H9 (cell line): Measurements from ENCODE around the gene PCSK6. TPM values are rescaled to one million over a fixed set of nuclear protein-coding genes. Genes with fewer than 3 reads are reported as not detected.

Experiments used
- DNase-seq: peaks from one replicate; pipeline ENCODE4 v3.0.0-alpha.2; 2017
- H2AFZ ChIP-seq: one replicate; pipeline ENCODE4 v1.6.1; 2013; ENCODE audit warnings: mild to moderate bottlenecking, low read length, control low read depth, moderate library complexity
- H2AK5ac ChIP-seq: 2 replicates; pipeline ENCODE4 v1.6.1; 2013; ENCODE audit warnings: low read length, control low read depth, mixed read lengths; ENCODE audit not compliant: insufficient read length
- H2BK120ac ChIP-seq: one replicate; pipeline ENCODE4 v1.6.1; 2013; ENCODE audit warnings: low read depth, mild to moderate bottlenecking, low read length, control low read depth, inconsistent platforms; ENCODE audit not compliant: poor library complexity, severe bottlenecking
- H2BK12ac ChIP-seq: 2 replicates; pipeline ENCODE4 v1.6.1; 2013; ENCODE audit warnings: low read length, control low read depth, mixed read lengths, low read depth; ENCODE audit not compliant: insufficient read length
- H2BK15ac ChIP-seq: 2 replicates; pipeline ENCODE4 v1.6.1; 2013; ENCODE audit warnings: low read depth, low read length, control low read depth
- H2BK20ac ChIP-seq: one replicate; pipeline ENCODE4 v1.6.1; 2013; ENCODE audit warnings: low read depth, mild to moderate bottlenecking, low read length, control low read depth, inconsistent platforms; ENCODE audit not compliant: poor library complexity, severe bottlenecking
- H2BK5ac ChIP-seq: 2 replicates; pipeline ENCODE4 v1.6.1; 2013; ENCODE audit warnings: low read length, control low read depth, mixed read lengths; ENCODE audit not compliant: insufficient read length
- H3K14ac ChIP-seq: 2 replicates; pipeline ENCODE4 v1.6.1; 2013; ENCODE audit warnings: low read length, control low read depth; ENCODE audit not compliant: insufficient read depth
- H3K18ac ChIP-seq: 2 replicates; pipeline ENCODE4 v1.6.1; 2013; ENCODE audit warnings: low read depth, mild to moderate bottlenecking, mixed read lengths, low read length, control low read depth; ENCODE audit not compliant: insufficient read length
- H3K23ac ChIP-seq: 2 replicates; pipeline ENCODE4 v1.6.1; 2013; ENCODE audit warnings: low read length, control low read depth, mixed read lengths, low read depth; ENCODE audit not compliant: insufficient read length
- H3K23me2 ChIP-seq: 2 replicates; pipeline ENCODE4 v1.6.1; 2013; ENCODE audit warnings: low read depth, mild to moderate bottlenecking, mixed read lengths, low read length, control low read depth; ENCODE audit not compliant: insufficient read length, poor library complexity, severe bottlenecking
- H3K27ac ChIP-seq: 2 replicates; pipeline ENCODE4 v1.5.1; 2013; ENCODE audit warnings: low read length, control low read depth, mixed read lengths, low read depth; ENCODE audit not compliant: insufficient read length
- H3K27me3 ChIP-seq: 2 replicates; pipeline ENCODE4 v1.6.1; 2013; ENCODE audit warnings: low read length, control low read depth, inconsistent platforms; ENCODE audit not compliant: insufficient read depth
- H3K4ac ChIP-seq: 2 replicates; pipeline ENCODE4 v1.6.1; 2013; ENCODE audit warnings: low read depth, mild to moderate bottlenecking, control low read depth, inconsistent platforms, low read length, moderate library complexity
- H3K4me1 ChIP-seq: 2 replicates; pipeline ENCODE4 v1.6.1; 2013; ENCODE audit warnings: low read length, control low read depth, inconsistent platforms; ENCODE audit not compliant: insufficient read depth
- H3K4me2 ChIP-seq: 2 replicates; pipeline ENCODE4 v1.6.1; 2013; ENCODE audit warnings: low read length, control low read depth, mixed read lengths; ENCODE audit not compliant: insufficient read length, insufficient read depth
- H3K56ac ChIP-seq: 2 replicates; pipeline ENCODE4 v1.6.1; 2013; ENCODE audit warnings: low read depth, mild to moderate bottlenecking, mixed read lengths, low read length, control low read depth; ENCODE audit not compliant: insufficient read length
- H3K79me1 ChIP-seq: 2 replicates; pipeline ENCODE4 v1.6.1; 2013; ENCODE audit warnings: low read depth, mild to moderate bottlenecking, moderate library complexity, low read length, control low read depth, inconsistent platforms; ENCODE audit not compliant: insufficient read depth, poor library complexity, severe bottlenecking
- H3K79me2 ChIP-seq: 2 replicates; pipeline ENCODE4 v1.6.1; 2013; ENCODE audit warnings: low read length, control low read depth, inconsistent platforms; ENCODE audit not compliant: insufficient read depth
- H3K9ac ChIP-seq: 2 replicates; pipeline ENCODE4 v1.6.1; 2013; ENCODE audit warnings: low read length, control low read depth, mixed read lengths; ENCODE audit not compliant: insufficient read length; ENCODE audit errors: extremely low read depth
- H3K9me3 ChIP-seq: one replicate; pipeline ENCODE4 v1.6.1; 2013; ENCODE audit warnings: low read depth, low read length, inconsistent platforms; ENCODE audit not compliant: control insufficient read depth
- H3T11ph ChIP-seq: one replicate; pipeline ENCODE4 v1.6.1; 2013; ENCODE audit warnings: mild to moderate bottlenecking, low read length, control low read depth, inconsistent platforms
- H4K20me1 ChIP-seq: one replicate; pipeline ENCODE4 v1.6.1; 2013; ENCODE audit not compliant: control insufficient read depth, insufficient read length, insufficient read depth
- H4K5ac ChIP-seq: 2 replicates; pipeline ENCODE4 v1.6.1; 2013; ENCODE audit warnings: low read depth, mild to moderate bottlenecking, mixed read lengths, low read length, control low read depth; ENCODE audit not compliant: insufficient read length
- H4K8ac ChIP-seq: replicated peaks from 2 replicates; pipeline ENCODE4 v1.6.1; 2013; ENCODE audit warnings: low read length, control low read depth, mixed read lengths, low read depth; ENCODE audit not compliant: insufficient read length
- H4K91ac ChIP-seq: 2 replicates; pipeline ENCODE4 v1.6.1; 2013; ENCODE audit warnings: low read depth, mild to moderate bottlenecking, moderate library complexity, mixed read lengths, low read length, control low read depth; ENCODE audit not compliant: insufficient read length
- H3K27ac Mint-ChIP-seq, 3 experiments: 2 replicates in 2 of 3; 3 replicates in 1 of 3; pipeline ENCODE4 v1.8.0; 2020 to 2021; ENCODE audit warnings: mixed read lengths in 3 of 3, mild to moderate bottlenecking in 1 of 3, moderate library complexity in 1 of 3
- H3K27me3 Mint-ChIP-seq: 2 replicates; pipeline ENCODE4 v1.8.0; 2021; ENCODE audit warnings: low read depth, mild to moderate bottlenecking, moderate library complexity, mixed read lengths
- H3K36me3 Mint-ChIP-seq, 3 experiments: 2 replicates in 2 of 3; 3 replicates in 1 of 3; pipeline ENCODE4 v1.8.0; 2020 to 2021; ENCODE audit warnings: low read depth in 3 of 3, mixed read lengths in 3 of 3; ENCODE audit not compliant: insufficient read depth in 1 of 3
- H3K4me1 Mint-ChIP-seq, 2 experiments: 2 replicates each; pipeline ENCODE4 v1.8.0; 2020; ENCODE audit warnings: mixed read lengths in 2 of 2
- H3K4me3 Mint-ChIP-seq, 2 experiments: 2 replicates in 1 of 2; 3 replicates in 1 of 2; pipeline ENCODE4 v1.8.0; 2020 to 2021; ENCODE audit warnings: mild to moderate bottlenecking in 2 of 2, mixed read lengths in 2 of 2, moderate library complexity in 1 of 2
- H3K9me3 Mint-ChIP-seq, 2 experiments: 2 replicates in 1 of 2; 3 replicates in 1 of 2; pipeline ENCODE4 v1.8.0; 2020; ENCODE audit warnings: mild to moderate bottlenecking in 2 of 2, mixed read lengths in 2 of 2, moderate library complexity in 1 of 2
- WGBS: extraction: QIAGEN DNeasy Blood & Tissue Kit; methylation state at CpG from one replicate; pipeline ENCODE4 v1.1.7; 2013; ENCODE audit warnings: missing lambda C conversion rate, low lambda C conversion rate, mixed read lengths; ENCODE audit not compliant: insufficient read length; ENCODE audit errors: extremely low coverage; 5-methylcytosine and 5-hydroxymethylcytosine counted together
- total RNA-seq: library from RNA; stranded (reverse); gene quantifications from 2 replicates; pipeline ENCODE4 v1.2.1, GENCODE V29; 2021
- TF ChIP-seq, protein P1 (sequence below): fragments of 200-600 bp; sonication (generic); conservative IDR thresholded peaks from 3 replicates; pipeline ENCODE4 v1.8.0; 2021; ENCODE audit warnings: antibody characterized with exemption, mild to moderate bottlenecking

PCSK6 gene
- total RNA-seq, 1 experiment from 2014 or later = 4.0 TPM

DNA sequence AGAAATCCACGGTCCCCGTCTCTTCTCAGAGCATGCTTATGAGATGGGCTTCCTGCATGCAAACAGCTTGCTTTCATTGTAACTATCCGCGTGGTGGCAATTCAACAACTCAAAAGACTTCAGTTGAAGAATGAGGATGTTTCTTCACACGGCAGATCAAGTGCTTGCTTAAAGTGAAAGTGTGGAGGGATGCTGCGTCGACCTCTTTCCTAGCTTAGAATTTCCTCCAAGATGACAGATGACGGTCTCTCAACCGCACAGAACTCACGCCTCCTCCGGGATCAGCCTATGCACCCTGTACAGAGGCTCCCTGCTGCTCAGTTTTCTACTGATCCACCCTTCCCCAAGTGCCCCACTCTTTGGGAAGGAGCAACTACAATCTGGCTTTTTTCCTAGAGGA is 47.8 kb downstream of the PCSK6 start:
- Histone ChIP-seq H3K14ac (no peak overlapping the region), H3K4me1 (peaks cover 3% of the 10 kb centered on the region; the same call in 1 of the 2 replicates), H3K23ac (no peak overlapping the region), H2AFZ (no peak overlapping the region), H2AK5ac (no peak overlapping the region), H2BK5ac (no peak overlapping the region), H4K20me1 (no peaks in the 10 kb centered on the region), H3K27me3 (no peaks in the 10 kb centered on the region), H3K18ac (no peak overlapping the region), H2BK20ac (no peak overlapping the region), H2BK12ac (no peak overlapping the region), H4K91ac (no peak overlapping the region), H2BK120ac (no peak overlapping the region), H3K79me1 (no peaks in the 10 kb centered on the region), H3T11ph (no peak overlapping the region), H3K4me2 (no peak overlapping the region), H3K9ac (no peak overlapping the region), H3K79me2 (no peaks in the 10 kb centered on the region), H4K5ac (no peak overlapping the region), H3K4ac (no peak overlapping the region), H4K8ac (no peak overlapping the region), H3K9me3 (no peaks in the 10 kb centered on the region), H3K27ac (no peak overlapping the region), H3K23me2 (no peaks in the 10 kb centered on the region), H2BK15ac (no peak overlapping the region), H3K56ac (no peak overlapping the region)
- Mint-ChIP-seq H3K9me3 (no peaks in the 10 kb centered on the region; a peak in 1 of 5 replicates), H3K4me3 (no peak overlapping the region), H3K4me1 (peaks cover 21 to 34% of the 10 kb centered on the region in 2 experiments), H3K27me3 (peaks cover 11% of the 10 kb centered on the region), H3K36me3 (no peaks in the 10 kb centered on the region; a peak in 1 of 7 replicates), H3K27ac (no peak overlapping the region)
- TF ChIP-seq, protein P1, sequence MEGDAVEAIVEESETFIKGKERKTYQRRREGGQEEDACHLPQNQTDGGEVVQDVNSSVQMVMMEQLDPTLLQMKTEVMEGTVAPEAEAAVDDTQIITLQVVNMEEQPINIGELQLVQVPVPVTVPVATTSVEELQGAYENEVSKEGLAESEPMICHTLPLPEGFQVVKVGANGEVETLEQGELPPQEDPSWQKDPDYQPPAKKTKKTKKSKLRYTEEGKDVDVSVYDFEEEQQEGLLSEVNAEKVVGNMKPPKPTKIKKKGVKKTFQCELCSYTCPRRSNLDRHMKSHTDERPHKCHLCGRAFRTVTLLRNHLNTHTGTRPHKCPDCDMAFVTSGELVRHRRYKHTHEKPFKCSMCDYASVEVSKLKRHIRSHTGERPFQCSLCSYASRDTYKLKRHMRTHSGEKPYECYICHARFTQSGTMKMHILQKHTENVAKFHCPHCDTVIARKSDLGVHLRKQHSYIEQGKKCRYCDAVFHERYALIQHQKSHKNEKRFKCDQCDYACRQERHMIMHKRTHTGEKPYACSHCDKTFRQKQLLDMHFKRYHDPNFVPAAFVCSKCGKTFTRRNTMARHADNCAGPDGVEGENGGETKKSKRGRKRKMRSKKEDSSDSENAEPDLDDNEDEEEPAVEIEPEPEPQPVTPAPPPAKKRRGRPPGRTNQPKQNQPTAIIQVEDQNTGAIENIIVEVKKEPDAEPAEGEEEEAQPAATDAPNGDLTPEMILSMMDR = no peak
- no peak for DNase-seq
- WGBS = no CpG with 5 or more reads among the region's 11 CpGs
